Measurements from ENCODE around the gene MAPK4.
A peak's percentile ranks its signal among the peaks of the same experiment; 100 is the strongest.

Gene MAPK4

DNA sequence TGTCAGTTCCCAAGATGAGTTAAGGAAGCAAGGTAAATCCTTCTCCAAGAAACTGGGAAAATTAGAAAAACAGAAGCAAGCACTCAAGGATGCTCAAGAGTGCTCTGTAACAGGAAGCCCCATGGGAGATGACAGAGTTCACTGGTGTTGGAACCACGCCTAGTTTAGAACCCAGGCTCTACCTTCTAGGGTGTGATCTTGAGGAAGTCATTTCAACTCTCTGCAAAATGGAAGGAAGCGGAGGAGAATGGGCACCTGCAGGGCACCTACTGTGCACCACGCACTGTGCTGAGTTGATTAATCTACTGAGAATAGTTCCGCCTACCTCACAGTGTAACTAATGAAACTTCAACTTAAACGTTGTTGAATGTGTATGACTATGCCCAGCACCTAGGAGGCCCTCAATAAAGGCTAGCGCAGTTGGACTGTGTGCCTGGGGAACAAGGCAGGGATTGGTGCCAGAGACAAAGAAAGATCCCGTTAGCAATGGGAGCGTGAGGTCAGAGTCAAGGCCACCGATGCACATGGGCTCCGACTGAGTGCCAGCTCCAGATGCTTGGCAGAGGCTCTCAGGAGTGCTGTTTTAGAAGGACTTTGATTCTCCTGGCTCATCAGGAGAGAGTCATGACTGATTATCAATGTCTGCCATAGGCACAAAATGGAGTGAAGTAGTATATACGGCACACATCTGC is 93.7 kb downstream of the MAPK4 start:
- no peak for DNase-seq (ENCODE audit: low read depth)

GRCh38 chr18:50654211-50654610 is 94.3 kb downstream of the MAPK4 start:
- DNase-seq (ENCODE audit: low read depth): no peak

- DNase-seq (ENCODE audit: low read depth): no peak
Measured at GRCh38 chr18:50654658-50655550, 95.0 kb downstream of the MAPK4 start.

GRCh38 chr18:50656396-50656795 is 96.5 kb downstream of the MAPK4 start:
- no peak for DNase-seq (ENCODE audit: low read depth)

DNA sequence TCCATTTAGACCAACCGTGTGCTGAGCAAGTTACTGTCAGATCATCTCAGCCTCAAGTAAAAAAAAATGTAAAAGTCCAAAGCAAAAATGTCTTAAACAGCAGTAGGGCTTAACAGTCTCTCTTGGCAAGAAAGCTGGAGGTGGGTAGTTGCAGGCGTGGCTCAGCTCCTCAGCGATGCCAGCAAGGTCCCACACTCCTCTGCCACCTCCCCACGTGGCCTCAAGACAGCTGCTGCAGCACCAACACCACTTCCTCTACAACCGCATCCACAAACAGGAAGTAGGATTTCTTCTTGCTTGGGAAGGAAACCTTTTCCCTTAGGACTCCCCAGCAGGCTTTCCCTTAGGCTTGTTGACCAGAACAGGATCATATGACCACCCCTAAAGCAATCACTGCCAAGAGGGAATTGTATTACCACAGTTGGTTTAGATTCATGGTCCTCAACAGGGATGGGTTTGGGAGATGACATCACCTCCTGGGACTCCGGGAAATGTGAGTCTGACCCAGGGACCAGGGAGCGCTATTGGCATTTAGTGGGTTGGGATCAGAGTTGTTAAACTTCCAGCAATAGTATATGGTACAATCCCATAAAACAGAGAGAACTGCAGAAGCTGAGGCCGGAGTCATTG is 97.1 kb downstream of the MAPK4 start:
- no peak for DNase-seq (ENCODE audit: low read depth)

DNA sequence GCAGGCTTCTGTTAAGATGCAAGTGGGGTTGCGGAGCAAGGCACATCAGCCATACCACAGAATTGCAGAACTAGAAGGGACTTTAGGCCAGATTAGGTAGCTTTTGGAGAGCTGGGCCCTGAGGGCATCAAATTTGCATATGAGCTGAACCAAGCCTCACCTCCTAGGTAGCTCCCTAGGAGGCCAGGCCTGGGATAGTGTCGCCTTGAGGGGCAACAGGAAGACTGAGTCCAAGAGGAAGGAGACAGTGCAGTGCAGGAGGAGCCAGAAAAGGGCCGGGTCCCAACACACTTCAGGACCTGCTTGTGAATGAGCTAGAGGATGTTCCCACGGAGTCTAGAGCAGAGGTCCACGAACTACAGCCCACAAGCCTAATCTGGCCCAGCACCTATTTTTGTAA is 98.7 kb downstream of the MAPK4 start:
- DNase-seq (ENCODE audit: low read depth): no peak

DNA sequence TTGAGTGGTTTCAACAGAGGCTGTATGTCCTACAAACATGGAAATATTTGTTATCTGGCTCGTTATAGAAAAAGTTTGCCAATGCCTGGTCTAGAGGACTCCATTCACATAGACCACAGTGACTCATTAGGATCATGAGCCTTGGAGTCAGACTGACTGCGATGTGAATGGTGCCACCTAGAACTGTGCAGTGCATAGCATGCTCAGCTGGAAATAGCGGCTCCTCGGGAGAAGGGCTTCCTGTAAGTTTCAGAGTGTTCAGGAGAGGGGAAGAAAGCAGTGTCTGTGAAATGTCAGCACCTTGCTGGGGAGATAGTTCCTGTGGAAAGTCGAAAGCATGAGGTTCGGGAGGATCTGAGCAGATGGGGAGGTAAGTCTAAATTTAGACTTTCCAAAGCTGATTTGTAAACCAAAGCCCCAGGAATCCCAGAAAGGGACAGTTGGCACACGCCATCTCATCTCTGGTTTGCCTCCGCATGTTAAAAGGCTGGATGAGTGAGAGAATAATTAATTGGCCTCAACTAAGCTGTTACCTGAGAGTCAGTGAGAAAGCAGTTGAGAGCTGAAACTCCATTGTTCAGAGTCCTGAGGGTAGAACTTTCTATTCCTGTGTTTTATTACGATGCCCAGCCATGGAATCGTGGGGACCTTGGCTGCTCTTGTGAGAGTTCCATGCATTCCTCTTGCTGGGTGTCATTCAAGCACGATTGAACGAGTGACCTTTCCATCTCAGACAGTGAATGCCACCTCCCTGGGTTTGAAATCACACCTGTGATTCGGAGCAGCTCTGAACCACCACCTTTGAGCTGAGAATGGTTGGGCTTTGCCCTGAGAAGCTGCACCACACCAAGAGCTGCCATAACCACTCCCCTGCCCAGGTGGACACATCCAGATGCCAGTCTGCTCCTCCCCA is 99.5 kb downstream of the MAPK4 start:
- peak; percentile 15 for DNase-seq (ENCODE audit: low read depth)

DNA sequence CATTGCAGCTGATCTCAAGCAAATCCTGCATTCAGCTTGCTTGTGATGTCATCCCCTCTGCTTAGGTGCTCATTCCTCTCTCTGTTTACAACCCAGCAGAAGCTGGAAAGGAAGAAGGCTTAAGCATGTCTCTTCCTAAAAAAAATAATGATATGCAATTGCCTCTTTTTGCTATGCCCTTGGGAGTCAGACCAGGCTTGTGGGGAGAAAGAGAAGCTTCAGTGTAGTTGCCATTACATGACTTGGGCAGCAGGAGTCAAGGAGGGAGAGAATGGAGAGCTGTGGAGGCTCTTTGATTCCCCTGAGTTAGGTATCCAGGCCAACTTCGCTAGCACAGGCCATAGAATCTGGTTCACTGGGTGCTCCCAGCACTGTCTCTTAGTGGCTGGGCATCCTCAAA is 101.1 kb downstream of the MAPK4 start:
- no peak for DNase-seq (ENCODE audit: low read depth)

DNA sequence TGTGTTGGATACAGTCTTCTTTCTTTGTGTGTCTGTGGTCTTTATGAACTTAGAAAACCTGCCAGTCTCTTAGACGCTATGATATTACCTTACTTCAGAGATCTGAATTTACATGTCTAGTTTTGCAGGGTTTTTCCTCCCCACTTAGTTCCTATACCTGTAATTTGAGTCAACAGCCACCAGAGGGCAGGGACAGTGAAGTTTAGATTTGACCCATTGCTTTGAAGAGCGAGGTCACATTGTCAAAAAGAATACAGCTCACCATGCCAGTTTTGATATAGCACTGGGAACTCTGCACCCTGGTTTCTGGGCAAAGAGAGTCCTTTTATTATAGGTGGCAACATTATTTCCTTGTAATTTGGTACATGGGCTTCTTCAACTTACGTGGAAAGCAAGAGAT is 102.3 kb downstream of the MAPK4 start:
- no peak for DNase-seq (ENCODE audit: low read depth)

GRCh38 chr18:50662775-50663383 is 103.0 kb downstream of the MAPK4 start:
- no peak for DNase-seq (ENCODE audit: low read depth)

- DNase-seq (ENCODE audit: low read depth): no peak
Measured at GRCh38 chr18:50663626-50664441, 103.9 kb downstream of the MAPK4 start.

DNA sequence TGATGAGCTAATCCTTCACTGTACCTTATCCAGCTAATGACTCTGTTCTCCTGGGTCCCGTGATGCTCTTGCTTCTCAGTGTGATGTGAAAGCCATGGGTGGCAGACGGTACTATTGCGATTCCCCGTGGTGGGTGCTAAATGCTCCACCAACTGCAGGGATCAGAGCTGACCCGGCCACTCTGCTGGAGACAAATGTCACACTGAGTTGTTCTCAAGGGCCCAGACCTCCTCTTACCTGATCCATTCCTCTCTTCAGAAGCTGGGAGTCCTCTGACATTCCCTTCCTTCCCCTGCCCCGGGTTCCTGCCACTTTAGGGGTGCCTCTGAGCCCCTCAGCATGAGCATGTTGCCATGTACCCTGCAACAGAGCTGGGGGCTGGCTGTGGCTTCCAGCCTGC is 105.1 kb downstream of the MAPK4 start:
- DNase-seq (ENCODE audit: low read depth): no peak

GRCh38 chr18:50665519-50665918 is 105.6 kb downstream of the MAPK4 start:
- no peak for DNase-seq (ENCODE audit: low read depth)

DNA sequence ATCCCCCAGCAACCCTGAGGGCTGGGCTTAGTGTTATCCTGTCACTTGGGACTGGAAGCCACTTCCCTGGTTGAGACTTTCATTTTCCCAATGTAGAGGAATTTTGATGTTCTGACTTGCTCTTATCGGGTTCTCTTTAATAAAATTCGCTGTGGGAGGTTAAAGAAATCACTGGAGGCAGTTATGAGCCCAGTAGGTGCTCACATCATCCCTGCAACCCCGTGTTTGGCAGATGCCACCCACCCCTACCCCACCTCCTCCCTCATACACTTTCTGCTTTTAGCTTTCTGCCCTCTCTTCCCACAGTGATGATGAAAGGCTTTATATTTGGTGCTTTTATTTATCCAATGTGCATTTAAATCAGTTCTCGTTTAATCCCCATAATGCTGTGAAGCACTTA is 106.6 kb downstream of the MAPK4 start:
- no peak for DNase-seq (ENCODE audit: low read depth)

DNA sequence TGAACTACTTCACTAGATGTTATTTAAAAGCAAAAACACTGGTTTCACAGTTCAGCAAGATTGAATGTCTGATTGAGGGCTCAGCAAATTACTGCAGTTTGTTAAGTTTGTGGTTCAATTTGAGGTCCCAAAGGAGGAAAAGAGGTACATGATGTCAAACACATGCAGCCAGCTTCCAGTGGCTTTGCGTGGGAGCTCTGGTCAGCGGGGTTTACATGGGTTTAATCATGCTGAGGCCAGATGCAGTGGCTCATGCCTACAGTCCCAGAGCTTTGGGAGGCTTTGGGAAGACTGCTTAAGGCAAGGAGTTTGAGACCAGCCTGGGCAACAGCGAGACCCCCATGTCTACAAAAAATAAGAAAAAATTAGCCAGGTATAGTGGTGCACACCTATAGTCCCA is 111.5 kb downstream of the MAPK4 start:
- DNase-seq (ENCODE audit: low read depth): no peak

GRCh38 chr18:50674307-50674980 is 114.6 kb downstream of the MAPK4 start:
- DNase-seq (ENCODE audit: low read depth): no peak

GRCh38 chr18:50675043-50675442 is 115.2 kb downstream of the MAPK4 start:
- no peak for DNase-seq (ENCODE audit: low read depth)

GRCh38 chr18:50678651-50679050 is 118.8 kb downstream of the MAPK4 start:
- DNase-seq (ENCODE audit: low read depth): no peak

- DNase-seq (ENCODE audit: low read depth): no peak
Measured at GRCh38 chr18:50679056-50679455, 119.2 kb downstream of the MAPK4 start.

- no peak for DNase-seq (ENCODE audit: low read depth)
Measured at GRCh38 chr18:50679656-50680055, 119.8 kb downstream of the MAPK4 start.

Data from HS-27A (cell line).